A549 (cell line): ENCODE data around the gene SOX8.

Experiments
- BHLHE40 ChIP-seq: IDR thresholded peaks from 2 replicates; pipeline ENCODE4 v1.6.1; 2012; ENCODE audit warnings: low read depth, low read length, inconsistent platforms
- CEBPB ChIP-seq, 2 experiments: fragments of >200 bp in 1 of 2; sonication (Bioruptor Twin) in 1 of 2; formaldehyde crosslinking in 1 of 2; IDR thresholded peaks; 2 replicates each; pipeline ENCODE4 v1.6.1; 2012 to 2016
- FOSB ChIP-seq: fragments of 250-450 bp; sonication (Bioruptor Pico); IDR thresholded peaks from 2 replicates; pipeline ENCODE4 v1.5.0; 2020; ENCODE audit warnings: mild to moderate bottlenecking, moderate library complexity
- HDAC2 ChIP-seq: fragments of 200-600 bp; sonication (generic); IDR thresholded peaks from 2 replicates; pipeline ENCODE4 v1.6.1; 2016
- POLR2A ChIP-seq: IDR thresholded peaks from 2 replicates; pipeline ENCODE4 v1.6.1; 2012; ENCODE audit warnings: mild to moderate bottlenecking, low read length
- RAD21 ChIP-seq, 2 experiments: fragments of >200 bp in 1 of 2; sonication (Bioruptor Twin) in 1 of 2; formaldehyde crosslinking in 1 of 2; IDR thresholded peaks in 1 of 2; conservative IDR thresholded peaks in 1 of 2; 2 replicates in 1 of 2; 3 replicates in 1 of 2; pipeline ENCODE4 v1.6.1; 2012 to 2018; ENCODE audit warnings: inconsistent platforms in 1 of 2
- RFX5 ChIP-seq: fragments of 450-650 bp; IDR thresholded peaks from 2 replicates; pipeline ENCODE4 v1.7.1; 2014; ENCODE audit warnings: antibody characterized with exemption, mild to moderate bottlenecking, moderate library complexity
- SMC3 ChIP-seq: fragments of >200 bp; sonication (Bioruptor Twin); formaldehyde crosslinking; IDR thresholded peaks from 3 replicates; pipeline ENCODE4 v1.6.1; 2018; ENCODE audit warnings: inconsistent platforms
- TF ChIP-seq, protein P1 (sequence below): fragments of >200 bp; sonication (Bioruptor Twin); formaldehyde crosslinking; IDR thresholded peaks from 3 replicates; pipeline ENCODE4 v1.5.1; 2016
- TF ChIP-seq, protein P2 (sequence below): fragments of 450-650 bp; IDR thresholded peaks from 2 replicates; pipeline ENCODE4 v1.6.1; 2014; ENCODE audit warnings: antibody characterized with exemption
- TF ChIP-seq, protein P3 (sequence below): fragments of 200-600 bp; sonication (generic); IDR thresholded peaks from 2 replicates; pipeline ENCODE4 v1.6.1; 2016; ENCODE audit warnings: antibody characterized with exemption, mild to moderate bottlenecking, moderate library complexity
- TF ChIP-seq, protein P4 (sequence below): fragments of >200 bp; sonication (Bioruptor Twin); formaldehyde crosslinking; IDR thresholded peaks from 3 replicates; pipeline ENCODE4 v1.6.1; 2016

DNA sequence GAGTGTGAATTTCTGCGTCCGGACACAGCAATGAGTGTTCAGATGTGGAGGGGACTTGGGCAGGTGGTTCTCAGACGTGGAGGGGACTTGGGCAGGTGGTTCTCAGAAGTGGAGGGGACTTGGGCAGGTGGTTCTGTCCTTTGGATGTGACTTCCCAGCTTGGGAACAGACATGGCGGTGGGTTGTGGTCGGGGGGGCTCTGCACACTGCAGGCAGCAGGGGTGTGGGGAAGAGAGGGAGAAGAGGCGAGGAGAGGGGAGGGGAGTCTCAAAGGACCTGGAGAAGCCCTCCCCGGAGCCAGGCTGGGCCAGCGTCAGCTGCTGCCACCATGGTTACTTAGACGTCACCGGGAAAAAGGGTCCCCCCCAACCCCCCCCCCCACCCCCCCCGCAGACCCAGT, 9.8 kb downstream of the SOX8 start:
- no peak for TF ChIP-seq POLR2A
- TF ChIP-seq, protein P1, sequence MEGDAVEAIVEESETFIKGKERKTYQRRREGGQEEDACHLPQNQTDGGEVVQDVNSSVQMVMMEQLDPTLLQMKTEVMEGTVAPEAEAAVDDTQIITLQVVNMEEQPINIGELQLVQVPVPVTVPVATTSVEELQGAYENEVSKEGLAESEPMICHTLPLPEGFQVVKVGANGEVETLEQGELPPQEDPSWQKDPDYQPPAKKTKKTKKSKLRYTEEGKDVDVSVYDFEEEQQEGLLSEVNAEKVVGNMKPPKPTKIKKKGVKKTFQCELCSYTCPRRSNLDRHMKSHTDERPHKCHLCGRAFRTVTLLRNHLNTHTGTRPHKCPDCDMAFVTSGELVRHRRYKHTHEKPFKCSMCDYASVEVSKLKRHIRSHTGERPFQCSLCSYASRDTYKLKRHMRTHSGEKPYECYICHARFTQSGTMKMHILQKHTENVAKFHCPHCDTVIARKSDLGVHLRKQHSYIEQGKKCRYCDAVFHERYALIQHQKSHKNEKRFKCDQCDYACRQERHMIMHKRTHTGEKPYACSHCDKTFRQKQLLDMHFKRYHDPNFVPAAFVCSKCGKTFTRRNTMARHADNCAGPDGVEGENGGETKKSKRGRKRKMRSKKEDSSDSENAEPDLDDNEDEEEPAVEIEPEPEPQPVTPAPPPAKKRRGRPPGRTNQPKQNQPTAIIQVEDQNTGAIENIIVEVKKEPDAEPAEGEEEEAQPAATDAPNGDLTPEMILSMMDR, result no peak
- no peak for TF ChIP-seq CEBPB (IDR thresholded peaks at IDR 0.05)
- no peak for TF ChIP-seq FOSB (CRISPR knock-in tag)
- TF ChIP-seq HDAC2, result no peak
- TF ChIP-seq, protein P2, sequence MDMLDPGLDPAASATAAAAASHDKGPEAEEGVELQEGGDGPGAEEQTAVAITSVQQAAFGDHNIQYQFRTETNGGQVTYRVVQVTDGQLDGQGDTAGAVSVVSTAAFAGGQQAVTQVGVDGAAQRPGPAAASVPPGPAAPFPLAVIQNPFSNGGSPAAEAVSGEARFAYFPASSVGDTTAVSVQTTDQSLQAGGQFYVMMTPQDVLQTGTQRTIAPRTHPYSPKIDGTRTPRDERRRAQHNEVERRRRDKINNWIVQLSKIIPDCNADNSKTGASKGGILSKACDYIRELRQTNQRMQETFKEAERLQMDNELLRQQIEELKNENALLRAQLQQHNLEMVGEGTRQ, result no peak
- no peak for TF ChIP-seq SMC3
- TF ChIP-seq, protein P3, sequence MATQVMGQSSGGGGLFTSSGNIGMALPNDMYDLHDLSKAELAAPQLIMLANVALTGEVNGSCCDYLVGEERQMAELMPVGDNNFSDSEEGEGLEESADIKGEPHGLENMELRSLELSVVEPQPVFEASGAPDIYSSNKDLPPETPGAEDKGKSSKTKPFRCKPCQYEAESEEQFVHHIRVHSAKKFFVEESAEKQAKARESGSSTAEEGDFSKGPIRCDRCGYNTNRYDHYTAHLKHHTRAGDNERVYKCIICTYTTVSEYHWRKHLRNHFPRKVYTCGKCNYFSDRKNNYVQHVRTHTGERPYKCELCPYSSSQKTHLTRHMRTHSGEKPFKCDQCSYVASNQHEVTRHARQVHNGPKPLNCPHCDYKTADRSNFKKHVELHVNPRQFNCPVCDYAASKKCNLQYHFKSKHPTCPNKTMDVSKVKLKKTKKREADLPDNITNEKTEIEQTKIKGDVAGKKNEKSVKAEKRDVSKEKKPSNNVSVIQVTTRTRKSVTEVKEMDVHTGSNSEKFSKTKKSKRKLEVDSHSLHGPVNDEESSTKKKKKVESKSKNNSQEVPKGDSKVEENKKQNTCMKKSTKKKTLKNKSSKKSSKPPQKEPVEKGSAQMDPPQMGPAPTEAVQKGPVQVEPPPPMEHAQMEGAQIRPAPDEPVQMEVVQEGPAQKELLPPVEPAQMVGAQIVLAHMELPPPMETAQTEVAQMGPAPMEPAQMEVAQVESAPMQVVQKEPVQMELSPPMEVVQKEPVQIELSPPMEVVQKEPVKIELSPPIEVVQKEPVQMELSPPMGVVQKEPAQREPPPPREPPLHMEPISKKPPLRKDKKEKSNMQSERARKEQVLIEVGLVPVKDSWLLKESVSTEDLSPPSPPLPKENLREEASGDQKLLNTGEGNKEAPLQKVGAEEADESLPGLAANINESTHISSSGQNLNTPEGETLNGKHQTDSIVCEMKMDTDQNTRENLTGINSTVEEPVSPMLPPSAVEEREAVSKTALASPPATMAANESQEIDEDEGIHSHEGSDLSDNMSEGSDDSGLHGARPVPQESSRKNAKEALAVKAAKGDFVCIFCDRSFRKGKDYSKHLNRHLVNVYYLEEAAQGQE, result no peak
- TF ChIP-seq, protein P4, sequence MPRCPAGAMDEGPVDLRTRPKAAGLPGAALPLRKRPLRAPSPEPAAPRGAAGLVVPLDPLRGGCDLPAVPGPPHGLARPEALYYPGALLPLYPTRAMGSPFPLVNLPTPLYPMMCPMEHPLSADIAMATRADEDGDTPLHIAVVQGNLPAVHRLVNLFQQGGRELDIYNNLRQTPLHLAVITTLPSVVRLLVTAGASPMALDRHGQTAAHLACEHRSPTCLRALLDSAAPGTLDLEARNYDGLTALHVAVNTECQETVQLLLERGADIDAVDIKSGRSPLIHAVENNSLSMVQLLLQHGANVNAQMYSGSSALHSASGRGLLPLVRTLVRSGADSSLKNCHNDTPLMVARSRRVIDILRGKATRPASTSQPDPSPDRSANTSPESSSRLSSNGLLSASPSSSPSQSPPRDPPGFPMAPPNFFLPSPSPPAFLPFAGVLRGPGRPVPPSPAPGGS, result no peak
- TF ChIP-seq RAD21 (conservative IDR thresholded peaks at IDR 0.05 in 1 of 2, IDR thresholded peaks at IDR 0.05 in 1 of 2), result no peak
- no peak for TF ChIP-seq BHLHE40
- no peak for TF ChIP-seq RFX5
